Measurements from ENCODE around the gene C2orf42. TPM values are rescaled to one million over a fixed set of nuclear protein-coding genes. Genes with fewer than 3 reads are reported as not detected.

The C2orf42 gene
- total RNA-seq, 1 donor = 26.9 TPM

DNA sequence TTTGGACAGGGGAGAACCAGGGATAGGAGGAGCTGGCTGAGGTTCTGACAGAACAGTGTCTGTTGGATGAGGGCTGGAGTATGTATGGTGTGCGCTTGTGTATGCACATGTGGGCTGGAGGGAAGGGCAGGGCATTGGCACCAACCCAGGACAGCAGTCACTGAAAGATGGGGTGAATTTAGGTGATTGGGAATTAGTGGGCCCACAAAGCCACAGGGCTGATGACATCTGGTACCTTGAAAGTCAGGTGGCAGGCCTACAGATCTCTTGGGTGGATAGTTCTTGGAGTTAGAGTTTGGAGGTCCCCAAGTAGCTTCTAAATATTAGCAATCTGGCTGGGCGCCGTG, 45.7 kb downstream of the C2orf42 start:
- no peak for DNase-seq (ENCODE audit: low read depth)
- TF ChIP-seq, protein P1, sequence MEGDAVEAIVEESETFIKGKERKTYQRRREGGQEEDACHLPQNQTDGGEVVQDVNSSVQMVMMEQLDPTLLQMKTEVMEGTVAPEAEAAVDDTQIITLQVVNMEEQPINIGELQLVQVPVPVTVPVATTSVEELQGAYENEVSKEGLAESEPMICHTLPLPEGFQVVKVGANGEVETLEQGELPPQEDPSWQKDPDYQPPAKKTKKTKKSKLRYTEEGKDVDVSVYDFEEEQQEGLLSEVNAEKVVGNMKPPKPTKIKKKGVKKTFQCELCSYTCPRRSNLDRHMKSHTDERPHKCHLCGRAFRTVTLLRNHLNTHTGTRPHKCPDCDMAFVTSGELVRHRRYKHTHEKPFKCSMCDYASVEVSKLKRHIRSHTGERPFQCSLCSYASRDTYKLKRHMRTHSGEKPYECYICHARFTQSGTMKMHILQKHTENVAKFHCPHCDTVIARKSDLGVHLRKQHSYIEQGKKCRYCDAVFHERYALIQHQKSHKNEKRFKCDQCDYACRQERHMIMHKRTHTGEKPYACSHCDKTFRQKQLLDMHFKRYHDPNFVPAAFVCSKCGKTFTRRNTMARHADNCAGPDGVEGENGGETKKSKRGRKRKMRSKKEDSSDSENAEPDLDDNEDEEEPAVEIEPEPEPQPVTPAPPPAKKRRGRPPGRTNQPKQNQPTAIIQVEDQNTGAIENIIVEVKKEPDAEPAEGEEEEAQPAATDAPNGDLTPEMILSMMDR (IDR thresholded peaks at IDR 0.05; ENCODE audit: insufficient read depth, low read length) = no peak
- H3K4me3 ChIP-seq (ENCODE audit: low read depth, low read length) = no peak overlapping the region

DNA sequence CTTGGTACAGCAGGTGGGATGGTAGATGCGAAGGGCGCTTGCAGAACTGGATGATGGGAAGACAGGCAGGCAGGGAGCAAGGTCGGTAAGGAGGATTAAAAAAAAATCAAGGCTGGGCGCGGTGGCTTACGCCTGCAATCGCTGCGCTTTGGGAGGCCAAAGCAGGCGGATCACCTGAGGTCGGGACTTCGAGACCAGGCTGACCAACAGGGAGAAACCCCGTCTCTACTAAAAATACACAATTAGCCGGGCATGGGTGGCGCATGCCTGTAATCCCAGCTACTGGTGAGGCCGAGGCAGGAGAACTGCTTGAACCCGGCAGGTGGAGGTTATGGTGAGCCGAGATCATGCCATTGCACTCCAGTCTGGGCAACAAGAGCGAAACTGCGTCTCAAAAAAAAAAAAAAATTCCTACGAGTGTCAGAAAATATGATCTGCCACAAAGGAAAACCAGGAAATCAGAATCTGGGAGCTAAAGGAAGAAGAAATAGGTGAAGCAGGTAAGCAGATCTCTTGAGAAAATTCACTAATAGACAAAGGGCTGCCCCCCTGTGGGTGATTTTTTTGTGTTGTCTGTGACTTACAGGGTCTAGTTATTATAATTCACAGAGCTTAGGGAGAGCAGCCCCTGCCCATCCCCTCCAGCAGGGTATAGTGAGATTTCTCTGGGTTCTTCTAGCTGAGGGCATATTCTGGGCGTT, 46.2 kb downstream of the C2orf42 start:
- no peak for DNase-seq (ENCODE audit: low read depth)
- no peak overlapping the region for H3K4me3 ChIP-seq (ENCODE audit: low read depth, low read length)
- TF ChIP-seq, protein P1 (IDR thresholded peaks at IDR 0.05; ENCODE audit: insufficient read depth, low read length) = no peak

DNA sequence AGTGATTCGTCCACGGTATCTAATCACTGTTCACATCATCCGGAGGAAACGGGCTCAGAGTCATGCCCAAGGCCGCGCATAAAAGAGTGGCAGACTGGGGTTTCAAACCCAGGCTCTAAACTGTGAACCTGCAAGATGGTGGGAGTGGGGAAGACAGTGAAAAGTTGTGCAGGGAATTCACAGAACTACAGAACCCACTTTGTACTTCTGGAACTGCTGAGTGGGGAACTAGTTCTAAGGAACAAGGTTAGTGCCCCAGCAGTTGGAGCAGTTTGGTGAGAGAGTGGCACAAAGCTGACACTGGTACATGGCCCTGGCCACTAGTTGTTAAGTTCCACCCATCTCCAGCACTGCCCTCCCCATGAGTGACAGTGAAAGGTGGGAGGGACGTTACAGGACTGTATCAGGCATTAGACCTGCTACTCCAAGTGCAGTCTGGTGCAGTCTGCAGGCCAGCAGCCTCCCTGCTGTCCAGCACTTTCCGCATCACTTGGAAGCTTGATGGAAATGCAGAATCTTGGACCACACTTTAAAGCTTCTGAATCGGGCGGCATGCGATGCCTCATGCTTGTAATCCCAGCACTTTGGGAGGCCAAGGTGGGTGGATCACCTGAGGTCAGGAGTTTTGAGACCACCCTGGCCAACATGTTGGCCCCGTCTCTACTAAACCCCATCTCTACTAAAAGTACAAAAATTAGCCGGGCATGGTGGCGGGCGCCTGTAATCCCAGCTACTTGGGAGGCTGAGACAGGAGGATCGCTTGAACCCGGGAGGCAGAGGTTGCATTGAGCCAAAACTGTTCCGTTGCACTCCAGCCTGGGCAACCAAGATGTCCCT, 47.3 kb downstream of the C2orf42 start:
- peak; percentile 53 for DNase-seq (ENCODE audit: low read depth)
- peak overlapping the region; percentile 48 for H3K4me3 ChIP-seq (ENCODE audit: low read depth, low read length)
- TF ChIP-seq, protein P1 (IDR thresholded peaks at IDR 0.05; ENCODE audit: insufficient read depth, low read length) = no peak

DNA sequence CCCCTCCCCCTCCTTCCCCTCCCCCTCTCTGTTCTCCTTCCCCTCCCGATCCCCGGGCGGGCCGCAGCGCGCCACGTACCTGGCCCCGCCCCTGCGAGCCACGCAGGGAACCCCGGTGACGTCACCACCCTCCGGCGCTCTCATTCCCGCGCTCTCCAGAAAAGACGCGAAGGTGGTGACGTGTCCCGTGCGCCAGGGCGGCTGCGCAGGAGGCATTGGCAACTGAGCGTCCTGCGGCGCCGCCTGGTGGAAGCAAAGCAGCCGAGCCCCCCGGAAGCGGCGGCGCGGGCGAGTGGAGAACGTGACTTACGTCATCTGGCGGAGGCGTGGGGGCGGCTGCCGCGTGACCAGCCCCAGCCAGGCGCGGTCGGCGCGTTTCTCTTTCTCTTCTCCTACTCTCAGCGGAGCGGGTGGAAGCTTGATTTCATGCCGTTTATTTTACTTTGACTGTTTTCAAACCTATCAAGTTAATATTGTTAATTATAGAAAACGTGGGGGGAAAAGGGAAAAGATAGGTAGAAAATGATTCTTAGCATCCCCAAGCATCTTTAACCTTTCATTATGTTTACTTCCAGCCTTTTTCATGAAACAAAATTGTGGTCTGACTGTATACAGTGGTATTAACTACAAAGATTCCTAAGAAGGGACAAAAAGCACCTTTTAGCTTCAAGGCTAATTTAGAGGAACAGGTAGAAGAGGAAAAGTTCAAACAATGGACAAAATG, 48.1 kb downstream of the C2orf42 start:
- H3K4me3 ChIP-seq (ENCODE audit: low read depth, low read length) = peak overlapping the region; percentile 66
- TF ChIP-seq, protein P1 (IDR thresholded peaks at IDR 0.05; ENCODE audit: insufficient read depth, low read length) = peak; percentile 81
- peak; percentile 99 for DNase-seq (ENCODE audit: low read depth)

DNA sequence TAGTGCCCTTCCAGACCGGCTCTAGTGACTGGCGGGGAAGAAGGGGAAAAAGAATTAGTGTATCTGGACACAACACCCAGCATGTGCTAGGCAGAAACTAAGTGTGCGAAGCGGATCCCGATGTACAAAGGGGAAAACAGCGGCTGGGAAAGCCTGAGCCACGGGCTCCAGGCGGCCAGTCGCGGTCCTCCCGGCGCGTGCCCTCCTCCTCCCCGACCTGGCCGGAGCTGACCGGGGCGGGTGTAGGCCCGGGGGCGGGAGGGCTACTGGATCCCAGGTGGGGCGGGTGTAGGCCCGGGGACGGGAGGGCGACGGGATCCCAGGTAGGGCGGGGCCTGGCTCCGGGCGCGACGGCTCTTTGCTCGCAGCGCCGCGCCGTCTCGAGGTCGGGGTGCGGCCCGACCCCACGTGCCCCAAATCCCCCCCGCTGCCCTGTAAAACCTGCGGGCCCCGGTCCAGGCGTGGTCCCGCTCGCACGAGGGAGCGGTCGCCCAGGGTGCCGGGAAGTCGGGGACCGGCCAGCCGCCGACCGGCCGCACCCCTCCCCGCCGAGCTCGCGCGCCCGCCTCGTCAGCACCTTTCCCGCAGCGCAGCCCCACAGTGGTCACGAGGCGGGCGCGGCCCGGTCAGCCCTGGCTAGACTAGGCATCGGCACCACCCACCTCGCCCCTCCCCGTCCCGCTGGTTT, 48.8 kb downstream of the C2orf42 start:
- peak overlapping the region; percentile 66 for H3K4me3 ChIP-seq (ENCODE audit: low read depth, low read length)
- peak; percentile 50 for DNase-seq (ENCODE audit: low read depth)
- TF ChIP-seq, protein P1 (IDR thresholded peaks at IDR 0.05; ENCODE audit: insufficient read depth, low read length) = no peak

DNA sequence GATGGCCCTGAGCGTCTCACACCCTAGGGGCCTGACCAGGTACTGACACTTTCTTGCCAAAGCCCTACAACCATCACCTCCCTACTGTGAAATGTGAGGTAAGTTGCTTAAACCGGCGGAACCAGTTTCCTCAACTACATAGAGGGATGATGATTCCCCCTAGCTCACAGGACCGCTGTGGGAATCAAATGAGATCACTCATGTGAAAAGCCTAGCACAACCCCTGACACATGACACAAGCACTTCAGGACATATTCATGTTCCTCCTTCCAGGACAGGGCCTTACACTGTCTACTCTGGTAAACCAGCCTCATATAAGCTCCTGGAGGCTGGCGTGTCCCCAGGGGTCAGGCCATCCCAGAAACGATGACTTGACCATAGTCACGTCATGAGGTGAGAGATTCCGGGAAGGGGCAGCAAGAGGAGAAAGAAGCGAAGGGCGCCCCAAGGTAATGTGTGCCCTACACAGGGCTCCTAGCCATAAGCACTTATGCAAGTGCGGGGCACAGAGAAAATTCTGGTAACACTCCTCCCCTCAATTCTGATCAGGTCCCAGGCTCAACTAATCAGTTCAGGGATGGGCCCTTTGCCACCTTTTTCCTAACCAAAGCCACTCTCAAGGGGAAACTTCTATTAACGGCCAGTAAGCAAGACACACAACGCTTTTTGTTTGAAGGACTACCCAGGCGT, 49.5 kb downstream of the C2orf42 start:
- DNase-seq (ENCODE audit: low read depth) = peak; percentile 25
- H3K4me3 ChIP-seq (ENCODE audit: low read depth, low read length) = peak overlapping the region; percentile 66
- TF ChIP-seq, protein P1 (IDR thresholded peaks at IDR 0.05; ENCODE audit: insufficient read depth, low read length) = peak; percentile 40
